NCI-H2081 (cell line): ENCODE results near the gene RAB11FIP2.

ENCODE experiments used
- DNase-seq, 2 experiments: peaks; one replicate each; lab custom pipeline; 2025; lab: John Stamatoyannopoulos, UW

The RAB11FIP2 gene

GRCh38 chr10:117980755-117981702, 65.7 kb downstream of the RAB11FIP2 start:
- no peak for DNase-seq

- no peak for DNase-seq
Measured at GRCh38 chr10:117980216-117980615, 66.5 kb downstream of the RAB11FIP2 start.

DNA sequence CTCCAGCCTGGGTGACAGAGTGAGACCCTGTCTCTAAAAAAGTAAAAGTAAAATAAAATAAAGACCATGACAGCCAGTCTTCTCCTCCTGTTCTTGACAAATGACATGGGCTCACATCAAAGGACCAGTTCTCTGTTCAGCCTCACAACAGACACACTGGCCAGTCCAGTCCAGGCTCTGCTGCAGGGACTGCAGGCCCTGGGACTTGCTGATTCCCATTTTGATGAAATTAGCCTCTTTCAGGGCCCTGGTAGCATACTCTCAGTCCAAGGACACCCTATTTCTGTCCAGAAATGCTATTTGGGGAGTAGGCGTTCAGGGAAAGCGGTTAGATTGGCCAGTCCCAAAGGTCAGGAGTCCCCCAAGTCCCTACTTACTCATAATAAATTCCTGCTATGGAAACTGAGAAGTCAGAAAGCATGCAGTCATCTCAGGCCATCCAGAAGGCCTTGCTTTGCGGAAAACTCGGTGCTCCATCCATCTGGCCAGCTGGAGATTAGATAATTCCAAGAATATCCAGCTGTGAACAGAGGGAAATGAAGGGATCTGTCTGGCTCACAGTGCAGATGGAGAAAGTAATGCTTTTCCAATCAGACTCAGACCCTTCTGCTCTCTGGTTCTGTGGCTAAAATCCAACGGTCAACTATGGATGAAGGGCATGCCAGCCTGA, 74.4 kb downstream of the RAB11FIP2 start:
- no peak for DNase-seq

DNA sequence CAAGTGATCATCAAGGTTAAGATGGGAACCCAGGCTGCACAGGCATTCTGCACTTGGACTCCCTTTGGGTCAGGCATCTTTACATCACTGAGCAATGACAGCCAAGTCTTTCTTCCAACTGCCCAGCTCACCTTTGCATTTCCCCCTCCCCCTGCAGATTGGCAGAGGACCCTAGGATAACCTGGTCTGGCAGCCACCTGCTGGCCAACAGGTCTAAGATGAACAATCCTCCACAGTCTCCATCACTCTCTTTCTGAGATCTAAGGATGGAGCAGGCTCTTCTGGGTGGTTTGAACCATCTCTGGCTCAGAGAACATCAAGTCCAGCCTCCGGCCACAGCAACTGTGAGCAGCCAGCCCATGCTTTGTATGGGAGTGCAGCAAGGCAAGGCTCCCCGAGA, 75.8 kb downstream of the RAB11FIP2 start:
- DNase-seq, result no peak

DNA sequence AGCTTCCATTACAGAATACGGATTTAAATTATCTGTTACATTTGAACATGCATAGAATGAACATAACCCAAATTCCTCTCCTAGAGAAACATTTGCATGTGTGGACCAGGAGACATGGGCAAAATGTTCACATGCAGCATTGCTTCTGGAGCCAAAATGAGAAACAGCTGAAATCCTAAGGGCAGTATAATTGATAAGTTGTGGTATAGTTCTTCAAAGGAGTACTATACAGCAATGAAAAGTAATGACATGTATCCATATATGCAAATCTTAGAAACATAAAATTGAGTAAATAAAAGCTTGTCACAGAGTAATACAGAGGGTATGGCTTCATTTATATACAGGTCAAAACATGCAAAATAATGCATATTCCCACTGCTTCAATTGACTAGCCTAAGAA, 77.1 kb downstream of the RAB11FIP2 start:
- DNase-seq, result no peak

- DNase-seq, result no peak
Measured at GRCh38 chr10:117968354-117969182, 78.2 kb downstream of the RAB11FIP2 start.

GRCh38 chr10:117967149-117967650, 79.5 kb downstream of the RAB11FIP2 start:
- DNase-seq, result peak; percentile 74 to 90

DNA sequence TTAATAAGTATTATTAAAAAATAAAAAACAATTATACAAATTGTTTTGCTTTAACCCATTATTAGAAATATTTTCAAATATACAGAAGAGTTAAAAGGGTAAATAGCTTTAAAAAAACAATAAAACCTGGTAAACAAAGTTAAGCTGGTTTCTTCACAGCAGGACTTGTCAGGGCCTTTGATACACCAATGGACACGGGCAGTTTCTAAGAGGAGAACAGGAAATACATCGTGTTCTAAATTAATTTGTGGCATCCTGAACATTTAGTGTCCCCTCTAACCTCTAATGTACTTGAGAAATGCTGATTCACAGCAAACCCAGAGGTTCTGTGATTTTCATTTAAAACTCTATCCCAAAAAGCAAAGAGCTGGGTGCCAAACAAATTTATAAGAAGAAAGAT, 80.8 kb downstream of the RAB11FIP2 start:
- no peak for DNase-seq

- DNase-seq, result no peak
Measured at GRCh38 chr10:117964536-117964935, 82.2 kb downstream of the RAB11FIP2 start.

DNA sequence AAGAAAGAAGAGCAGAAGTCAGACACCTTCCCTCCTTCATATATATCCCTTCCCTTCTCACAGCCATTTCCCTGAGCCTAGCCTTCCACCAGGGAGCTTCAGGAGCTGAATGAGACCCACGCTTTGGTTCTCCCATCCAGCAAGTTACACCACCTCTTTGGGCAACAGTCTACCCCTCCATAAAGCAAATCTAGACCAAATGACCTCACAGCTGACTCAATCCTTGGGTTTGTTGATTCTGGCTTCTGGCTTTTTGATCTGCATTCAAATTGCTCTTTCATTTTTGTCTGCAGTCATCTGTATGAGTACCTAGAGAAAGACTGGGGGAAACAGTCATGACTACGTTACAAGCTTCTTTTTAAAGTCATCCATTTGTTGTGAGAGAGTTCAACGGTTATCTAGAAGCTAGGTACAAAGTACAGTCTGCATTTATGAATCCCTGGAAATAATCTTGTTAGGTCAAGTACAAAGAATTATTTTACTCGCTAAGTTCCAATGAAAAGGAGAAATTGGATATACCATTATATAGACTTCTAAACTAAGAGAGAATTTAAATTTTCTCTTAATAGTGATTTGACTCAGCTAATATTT, 86.3 kb downstream of the RAB11FIP2 start:
- no peak for DNase-seq

DNA sequence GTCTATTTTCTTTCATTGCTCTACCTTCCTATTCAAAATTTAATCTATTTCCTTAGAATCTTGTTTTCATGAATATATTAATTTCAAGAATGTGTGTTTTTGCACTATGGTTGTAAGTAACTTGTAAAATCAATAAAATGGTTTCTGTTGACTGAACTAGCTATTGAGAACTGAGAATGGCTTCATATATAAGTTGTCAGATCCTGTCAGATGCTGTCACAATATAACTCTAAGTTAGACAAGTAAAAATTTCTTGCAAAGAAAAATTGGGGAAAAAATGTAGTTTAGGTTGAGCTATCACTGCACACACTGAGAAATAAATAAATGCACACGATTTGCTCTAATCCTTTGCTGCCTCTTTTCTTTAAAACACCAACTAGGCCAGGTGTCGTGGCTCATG, 89.8 kb downstream of the RAB11FIP2 start:
- no peak for DNase-seq

- no peak for DNase-seq
Measured at GRCh38 chr10:117955176-117955575, 91.6 kb downstream of the RAB11FIP2 start.
